ENCODE data around the gene CAPN8. TPM values are rescaled to one million over a fixed set of nuclear protein-coding genes. Genes with fewer than 3 reads are reported as not detected.

The CAPN8 gene
- polyA plus RNA-seq, 1 of the 3 experiments (the other 2 are of a cell fraction) = not detected

DNA sequence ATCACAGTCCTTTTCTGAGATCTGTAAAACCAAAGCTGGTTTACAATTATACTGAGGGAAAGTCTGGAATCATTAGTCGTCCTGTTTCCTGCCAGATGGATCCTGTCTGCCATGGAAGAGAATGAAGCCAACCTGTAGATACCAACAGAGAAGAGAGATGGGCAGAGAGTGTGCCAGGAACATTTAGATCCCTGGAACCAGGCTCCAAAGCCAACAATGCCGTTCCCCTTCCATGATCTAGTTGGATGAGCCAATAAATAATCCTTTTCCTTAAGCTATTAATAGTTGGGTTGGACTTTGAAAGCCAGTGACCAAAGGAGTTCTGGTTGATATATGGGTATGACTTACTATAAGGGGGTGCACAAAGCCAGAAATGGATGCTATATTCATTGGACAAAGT, 15.0 kb downstream of the CAPN8 start:
- H3K36me3 ChIP-seq (replicated peaks in 1 of 2; ENCODE audit: control insufficient read depth in 1 of 2, insufficient read depth in 2 of 2, low read length in 1 of 2) = no peaks in the 10 kb centered on the region
- no peaks in the 10 kb centered on the region; the same call in 1 of the 2 replicates for H3K27me3 ChIP-seq (ENCODE audit: insufficient read depth)
- H3K9me3 ChIP-seq = no peaks in the 10 kb centered on the region
- TF ChIP-seq MXI1 (IDR thresholded peaks at IDR 0.05; ENCODE audit: low read depth, low read length) = no peak
- no peak for TF ChIP-seq RFX5 (IDR thresholded peaks at IDR 0.05; ENCODE audit: low read length)
- no peak for TF ChIP-seq TEAD4 (IDR thresholded peaks at IDR 0.05; ENCODE audit: borderline replicate concordance, insufficient read depth)
- TF ChIP-seq CHD2 (IDR thresholded peaks at IDR 0.05; ENCODE audit: low read length, partially characterized antibody) = no peak
- no peak for TF ChIP-seq NFIC (IDR thresholded peaks at IDR 0.05; ENCODE audit: borderline replicate concordance)
- TF ChIP-seq, protein P1, sequence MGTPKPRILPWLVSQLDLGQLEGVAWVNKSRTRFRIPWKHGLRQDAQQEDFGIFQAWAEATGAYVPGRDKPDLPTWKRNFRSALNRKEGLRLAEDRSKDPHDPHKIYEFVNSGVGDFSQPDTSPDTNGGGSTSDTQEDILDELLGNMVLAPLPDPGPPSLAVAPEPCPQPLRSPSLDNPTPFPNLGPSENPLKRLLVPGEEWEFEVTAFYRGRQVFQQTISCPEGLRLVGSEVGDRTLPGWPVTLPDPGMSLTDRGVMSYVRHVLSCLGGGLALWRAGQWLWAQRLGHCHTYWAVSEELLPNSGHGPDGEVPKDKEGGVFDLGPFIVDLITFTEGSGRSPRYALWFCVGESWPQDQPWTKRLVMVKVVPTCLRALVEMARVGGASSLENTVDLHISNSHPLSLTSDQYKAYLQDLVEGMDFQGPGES (IDR thresholded peaks at IDR 0.05; ENCODE audit: low read depth, low read length) = no peak
- TF ChIP-seq, protein P2, sequence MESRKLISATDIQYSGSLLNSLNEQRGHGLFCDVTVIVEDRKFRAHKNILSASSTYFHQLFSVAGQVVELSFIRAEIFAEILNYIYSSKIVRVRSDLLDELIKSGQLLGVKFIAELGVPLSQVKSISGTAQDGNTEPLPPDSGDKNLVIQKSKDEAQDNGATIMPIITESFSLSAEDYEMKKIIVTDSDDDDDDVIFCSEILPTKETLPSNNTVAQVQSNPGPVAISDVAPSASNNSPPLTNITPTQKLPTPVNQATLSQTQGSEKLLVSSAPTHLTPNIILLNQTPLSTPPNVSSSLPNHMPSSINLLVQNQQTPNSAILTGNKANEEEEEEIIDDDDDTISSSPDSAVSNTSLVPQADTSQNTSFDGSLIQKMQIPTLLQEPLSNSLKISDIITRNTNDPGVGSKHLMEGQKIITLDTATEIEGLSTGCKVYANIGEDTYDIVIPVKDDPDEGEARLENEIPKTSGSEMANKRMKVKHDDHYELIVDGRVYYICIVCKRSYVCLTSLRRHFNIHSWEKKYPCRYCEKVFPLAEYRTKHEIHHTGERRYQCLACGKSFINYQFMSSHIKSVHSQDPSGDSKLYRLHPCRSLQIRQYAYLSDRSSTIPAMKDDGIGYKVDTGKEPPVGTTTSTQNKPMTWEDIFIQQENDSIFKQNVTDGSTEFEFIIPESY (IDR thresholded peaks at IDR 0.05; ENCODE audit: borderline replicate concordance, low read depth) = no peak
- no peak for TF ChIP-seq FOSL2 (IDR thresholded peaks at IDR 0.05; ENCODE audit: borderline replicate concordance, low read depth)
- TF ChIP-seq ELF1 (IDR thresholded peaks at IDR 0.05) = no peak
- no peak for TF ChIP-seq EP300 (IDR thresholded peaks at IDR 0.05; ENCODE audit: borderline replicate concordance in 1 of 2, low read depth in 1 of 2, low read length in 1 of 2)
- TF ChIP-seq RCOR1 (IDR thresholded peaks at IDR 0.05; ENCODE audit: low read length) = no peak
- CTCF ChIA-PET = interaction anchor here (1.7 kb wide), 1 partner anchor 33 kb away, joined by 5 read pairs; no protein-coding TSS in a partner anchor
- H3K9me2 ChIP-seq = no peaks in the 10 kb centered on the region
- no peaks in the 10 kb centered on the region for H3K4me1 ChIP-seq (ENCODE audit: control insufficient read depth in 1 of 2, insufficient read depth in 2 of 2, low read depth in 1 of 2, low read length in 1 of 2)
- H3K79me2 ChIP-seq (ENCODE audit: insufficient read depth) = no peaks in the 10 kb centered on the region
- no peak for DNase-seq
- no peaks in the 10 kb centered on the region for H4K20me1 ChIP-seq (ENCODE audit: insufficient read depth)
- no peak overlapping the region for H3K4me2 ChIP-seq
- no peak overlapping the region for H3K27ac ChIP-seq (ENCODE audit: low read depth in 2 of 2, low read length in 1 of 2)
- 38% methylated on average over 2 of the region's 2 CpGs for WGBS (ENCODE audit: low lambda C conversion rate)
- H3K9ac ChIP-seq = no peak overlapping the region
- no peak overlapping the region for H2AFZ ChIP-seq (ENCODE audit: low read depth)
- H3F3A ChIP-seq (replicated peaks; ENCODE audit: insufficient read depth) = no peaks in the 10 kb centered on the region
- POLR2A ChIA-PET = no interaction called here
- H3K4me3 ChIP-seq (ENCODE audit: low read depth in 2 of 2, low read length in 1 of 2) = no peak overlapping the region

DNA sequence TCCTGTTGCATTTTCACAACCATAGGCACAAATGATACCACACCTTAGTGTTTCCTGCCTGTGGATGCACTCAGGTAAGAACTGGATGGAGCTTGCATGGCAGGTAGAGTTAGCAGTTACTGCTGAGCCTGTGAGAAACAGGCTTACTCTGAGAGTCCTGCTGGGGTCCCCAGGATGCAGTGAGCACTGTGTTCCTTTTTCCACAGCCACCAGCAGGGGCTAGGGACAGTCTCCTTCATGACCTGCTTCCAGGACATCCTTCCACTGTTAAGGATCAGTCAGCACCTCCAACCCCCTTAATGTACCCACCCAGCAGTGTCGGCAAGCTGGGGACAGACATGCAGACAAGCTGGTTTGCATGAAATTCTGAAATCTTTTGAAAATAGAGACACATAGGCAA, 16.3 kb downstream of the CAPN8 start:
- no peaks in the 10 kb centered on the region for H4K20me1 ChIP-seq (ENCODE audit: insufficient read depth)
- no peak overlapping the region for H3K4me2 ChIP-seq
- H2AFZ ChIP-seq (ENCODE audit: low read depth) = no peak overlapping the region
- no peaks in the 10 kb centered on the region for H3K36me3 ChIP-seq (replicated peaks in 1 of 2; ENCODE audit: control insufficient read depth in 1 of 2, insufficient read depth in 2 of 2, low read length in 1 of 2)
- H3K9me3 ChIP-seq = no peaks in the 10 kb centered on the region
- WGBS (ENCODE audit: low lambda C conversion rate) = 0% methylated on average over 1 of the region's 1 CpG
- no peaks in the 10 kb centered on the region for H3K9me2 ChIP-seq
- no peaks in the 10 kb centered on the region; the same call in 1 of the 2 replicates for H3K27me3 ChIP-seq (ENCODE audit: insufficient read depth)
- TF ChIP-seq, protein P3, sequence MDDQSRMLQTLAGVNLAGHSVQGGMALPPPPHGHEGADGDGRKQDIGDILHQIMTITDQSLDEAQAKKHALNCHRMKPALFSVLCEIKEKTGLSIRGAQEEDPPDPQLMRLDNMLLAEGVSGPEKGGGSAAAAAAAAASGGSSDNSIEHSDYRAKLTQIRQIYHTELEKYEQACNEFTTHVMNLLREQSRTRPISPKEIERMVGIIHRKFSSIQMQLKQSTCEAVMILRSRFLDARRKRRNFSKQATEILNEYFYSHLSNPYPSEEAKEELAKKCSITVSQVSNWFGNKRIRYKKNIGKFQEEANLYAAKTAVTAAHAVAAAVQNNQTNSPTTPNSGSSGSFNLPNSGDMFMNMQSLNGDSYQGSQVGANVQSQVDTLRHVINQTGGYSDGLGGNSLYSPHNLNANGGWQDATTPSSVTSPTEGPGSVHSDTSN (IDR thresholded peaks at IDR 0.05) = no peak
- TF ChIP-seq CHD2 (IDR thresholded peaks at IDR 0.05; ENCODE audit: low read length, partially characterized antibody) (no peak), RAD21 (IDR thresholded peaks at IDR 0.05; ENCODE audit: low read length) (no peak), YY1 (IDR thresholded peaks at IDR 0.05; ENCODE audit: low read depth) (no peak), FOXJ3 (CRISPR knock-in tag; IDR thresholded peaks at IDR 0.05) (no peak), SMC3 (IDR thresholded peaks at IDR 0.05; ENCODE audit: low read depth, low read length) (no peak), EP300 (IDR thresholded peaks at IDR 0.05; ENCODE audit: borderline replicate concordance in 1 of 2, low read depth in 1 of 2, low read length in 1 of 2) (no peak), EZH2phosphoT487 (IDR thresholded peaks at IDR 0.05; ENCODE audit: borderline replicate concordance, low read depth) (no peak), GATA2 (CRISPR knock-in tag; IDR thresholded peaks at IDR 0.05) (no peak), POLR2AphosphoS5 (IDR thresholded peaks at IDR 0.05; ENCODE audit: low read depth, low read length) (no peak), TCF12 (IDR thresholded peaks at IDR 0.05) (no peak), FOXM1 (IDR thresholded peaks at IDR 0.05; ENCODE audit: low read depth) (no peak)
- no peak overlapping the region for H3K27ac ChIP-seq (ENCODE audit: low read depth in 2 of 2, low read length in 1 of 2)
- no peak overlapping the region for H3K9ac ChIP-seq
- H3K4me1 ChIP-seq (ENCODE audit: control insufficient read depth in 1 of 2, insufficient read depth in 2 of 2, low read depth in 1 of 2, low read length in 1 of 2) = no peaks in the 10 kb centered on the region
- DNase-seq = no peak
- no peaks in the 10 kb centered on the region for H3F3A ChIP-seq (replicated peaks; ENCODE audit: insufficient read depth)
- H3K79me2 ChIP-seq (ENCODE audit: insufficient read depth) = no peaks in the 10 kb centered on the region
- ChIA-PET CTCF (interaction anchor here (1.7 kb wide), 1 partner anchor 35 kb away, joined by 5 read pairs; no protein-coding TSS in a partner anchor), POLR2A (no interaction called here)
- no peak overlapping the region for H3K4me3 ChIP-seq (ENCODE audit: low read depth in 2 of 2, low read length in 1 of 2)

Measured in SK-N-SH (cell line).